HG02885 (cell line): Measurements from ENCODE around the gene CREB1.
"Not testable (repeated sequence)": the region's sequence is repeated elsewhere in the genome, so short reads cannot be mapped to it uniquely, and the experiment has no call there.

Experiments
- ATAC-seq: cut with Tn5 transposase; IDR thresholded peaks from one replicate; pipeline ENCODE4 v1.9.1; 2021; ENCODE audit warnings: mild to moderate bottlenecking; ENCODE audit not compliant: unreplicated experiment, poor library complexity

The CREB1 gene

GRCh38 chr2:207529330-207530159, at the start of gene CREB1:
TSS of gene CREB1 (plus strand) at chr2:207529962. CDS start at chr2:207555636, 25,674 bp downstream.
- peak; percentile 81 for ATAC-seq

- no peak for ATAC-seq
Observed at GRCh38 chr2:207480521-207481040, 49.2 kb upstream of the CREB1 start.

GRCh38 chr2:207481924-207482323, 47.8 kb upstream of the CREB1 start:
- ATAC-seq, result no peak

GRCh38 chr2:207482630-207483029, 47.1 kb upstream of the CREB1 start:
- no peak for ATAC-seq

GRCh38 chr2:207483066-207483465, 46.7 kb upstream of the CREB1 start:
- ATAC-seq, result no peak

- no peak for ATAC-seq
Observed at GRCh38 chr2:207483477-207483876, 46.3 kb upstream of the CREB1 start.

GRCh38 chr2:207484444-207485391, 45.0 kb upstream of the CREB1 start:
- no peak for ATAC-seq

- ATAC-seq, result no peak
Observed at GRCh38 chr2:207487650-207488311, 42.0 kb upstream of the CREB1 start.

- no peak for ATAC-seq
Observed at GRCh38 chr2:207489251-207489650, 40.5 kb upstream of the CREB1 start.

- no peak for ATAC-seq
Observed at GRCh38 chr2:207490441-207490840, 39.3 kb upstream of the CREB1 start.

- no peak for ATAC-seq
Observed at GRCh38 chr2:207491086-207491485, 38.7 kb upstream of the CREB1 start.

- no peak for ATAC-seq
Observed at GRCh38 chr2:207491956-207492355, 37.8 kb upstream of the CREB1 start.

GRCh38 chr2:207492461-207492860, 37.3 kb upstream of the CREB1 start:
- ATAC-seq, result no peak

GRCh38 chr2:207494137-207494536, 35.6 kb upstream of the CREB1 start:
- ATAC-seq, result no peak

- ATAC-seq, result not testable (repeated sequence)
Observed at GRCh38 chr2:207496936-207497335, 32.8 kb upstream of the CREB1 start.

GRCh38 chr2:207497596-207497995, 32.2 kb upstream of the CREB1 start:
- ATAC-seq, result no peak

- ATAC-seq, result no peak
Observed at GRCh38 chr2:207498427-207498826, 31.3 kb upstream of the CREB1 start.

GRCh38 chr2:207499114-207499513, 30.6 kb upstream of the CREB1 start:
- no peak for ATAC-seq

- no peak for ATAC-seq
Observed at GRCh38 chr2:207501802-207502576, 27.8 kb upstream of the CREB1 start.
